Activated CD4-positive, alpha-beta T cell treated with anti-CD3 and anti-CD28 coated beads for 36 hours (primary cell): ENCODE measurements around the gene GABPB2. TPM values are rescaled to one million over a fixed set of nuclear protein-coding genes. Genes with fewer than 3 reads are reported as not detected.

Experiments
- ATAC-seq: fragments of 200-7000 bp; cut with Tn5 transposase; one replicate; pipeline ENCODE4 v1.10.0; 2021; ENCODE audit warnings: mild to moderate bottlenecking, moderate library complexity
- CTCF ChIA-PET: fragments of 350-600 bp; sonication (Branson Sonifier 250); formaldehyde crosslinking; loops from one replicate; lab custom pipeline; 2021; ENCODE audit warnings: antibody characterized with exemption; lab: Charles Lee
- POLR2A ChIA-PET: fragments of 350-600 bp; sonication (Branson Sonifier 250); formaldehyde crosslinking; loops from one replicate; lab custom pipeline; 2021; ENCODE audit warnings: antibody characterized with exemption, inconsistent platforms; lab: Charles Lee
- DNase-seq: peaks from one replicate; pipeline ENCODE4 v3.0.0-alpha.2; 2020
- H3K27ac Mint-ChIP-seq: one replicate; pipeline ENCODE4 v1.8.0; 2021; ENCODE audit warnings: mixed read lengths
- H3K27me3 Mint-ChIP-seq: one replicate; pipeline ENCODE4 v1.8.0; 2021; ENCODE audit warnings: mixed read lengths
- H3K36me3 Mint-ChIP-seq: one replicate; pipeline ENCODE4 v1.8.0; 2021; ENCODE audit warnings: low read depth, mixed read lengths
- H3K4me1 Mint-ChIP-seq: one replicate; pipeline ENCODE4 v1.8.0; 2021; ENCODE audit warnings: mixed read lengths
- H3K4me3 Mint-ChIP-seq: one replicate; pipeline ENCODE4 v1.8.0; 2021; ENCODE audit warnings: mild to moderate bottlenecking, moderate library complexity, mixed read lengths
- H3K9me3 Mint-ChIP-seq: one replicate; pipeline ENCODE4 v1.8.0; 2021; ENCODE audit warnings: low read depth, mixed read lengths
- intact Hi-C, 2 experiments: fragments of 100-400 bp; cut with DNase I in 1 of 2; cut with micrococcal nuclease in 1 of 2; formaldehyde crosslinking; loops; one replicate each; pipeline versions ENCODE4 v1.14.2 to v1.15.1; 2022 to 2024; cut with DNase I, micrococcal nuclease
- total RNA-seq, 2 experiments: library from RNA; stranded (reverse); gene quantifications; one replicate each; pipeline ENCODE4 v1.2.3, GENCODE V29; 2021

GABPB2 gene
- total RNA-seq, 2 experiments from 2014 or later, result 16.6 to 19.2 TPM

- CTCF ChIA-PET, result interaction anchor here (0.8 to 3.2 kb wide), 17 partner anchors 8 to 365 kb away, joined by 3 to 34 read pairs (median 4); partner anchors contain the start of genes ANXA9, BNIPL, CDC42SE1 and MINDY1
- intact Hi-C loops, result loop anchor here (1.0 to 2.0 kb wide), 3 partner anchors 9 to 39 kb away; partner anchors contain the start of genes CDC42SE1 (in 1 of the 2) and PRUNE1 (in 1 of the 2)
- H3K4me3 Mint-ChIP-seq, result peak overlapping the region; percentile 84
These were observed 22.5 kb upstream of the GABPB2 start for GRCh38 chr1:151047925-151048644.

GRCh38 chr1:151048645-151049032 is 21.9 kb upstream of the GABPB2 start:
- Mint-ChIP-seq H3K9me3 (no peaks in the 10 kb centered on the region), H3K27ac (peak overlapping the region; percentile 86), H3K36me3 (peaks cover 30% of the 10 kb centered on the region), H3K4me3 (peak overlapping the region; percentile 84), H3K27me3 (no peaks in the 10 kb centered on the region), H3K4me1 (peaks cover 53% of the 10 kb centered on the region)
- ChIA-PET CTCF (interaction anchor here (1.0 to 3.2 kb wide), 7 partner anchors 11 to 365 kb away, joined by 3 to 34 read pairs (median 7); partner anchors contain the start of genes ANXA9, CDC42SE1, MINDY1 and MLLT11), POLR2A (interaction anchor here (0.7 to 1.9 kb wide), 3 partner anchors 9 to 77 kb away, joined by 3 to 6 read pairs (median 5); partner anchors contain the start of genes CDC42SE1 and MLLT11)
- intact Hi-C loops, result loop anchor here (1.0 to 2.0 kb wide), 3 partner anchors 9 to 40 kb away; partner anchors contain the start of genes CDC42SE1 (in 1 of the 2) and PRUNE1 (in 1 of the 2)
- ATAC-seq (peak; percentile 6), DNase-seq (no peak)

More at GRCh38 chr1:151047925-151048644, 22.5 kb upstream of the GABPB2 start:
- H3K27me3 Mint-ChIP-seq, result no peaks in the 10 kb centered on the region
- DNase-seq (peak; percentile 75), ATAC-seq (peak; percentile 80)
- H3K27ac Mint-ChIP-seq, result peak overlapping the region; percentile 86
- H3K36me3 Mint-ChIP-seq, result peaks cover 26% of the 10 kb centered on the region
- POLR2A ChIA-PET, result interaction anchor here (0.9 to 1.9 kb wide), 4 partner anchors 10 to 233 kb away, joined by 3 to 6 read pairs (median 4); partner anchors contain the start of genes CDC42SE1, MLLT11 and TNFAIP8L2
- no peaks in the 10 kb centered on the region for H3K9me3 Mint-ChIP-seq
- H3K4me1 Mint-ChIP-seq, result peaks cover 55% of the 10 kb centered on the region

- no peak for DNase-seq
- peaks cover 38% of the 10 kb centered on the region for H3K36me3 Mint-ChIP-seq
- H3K4me1 Mint-ChIP-seq, result peaks cover 57% of the 10 kb centered on the region
- no peak for ATAC-seq
- no peak overlapping the region for H3K4me3 Mint-ChIP-seq
- peak overlapping the region; percentile 42 for H3K27ac Mint-ChIP-seq
- POLR2A ChIA-PET, result interaction anchor here (0.6 to 0.7 kb wide), 3 partner anchors 40 to 159 kb away, joined by 3 to 5 read pairs (median 3); no protein-coding TSS in a partner anchor
- intact Hi-C loops, result loop anchor here in 1 of 2 experiments (2.0 kb wide), 1 partner anchor 41 kb away; the partner anchor contains the start of gene PRUNE1
- no peaks in the 10 kb centered on the region for H3K9me3 Mint-ChIP-seq
- no peaks in the 10 kb centered on the region for H3K27me3 Mint-ChIP-seq
- CTCF ChIA-PET, result interaction anchor here (0.7 to 3.2 kb wide), 5 partner anchors 9 to 53 kb away, joined by 3 to 34 read pairs (median 4); partner anchors contain the start of genes CDC42SE1 and MLLT11
These were observed 21.1 kb upstream of the GABPB2 start for GRCh38 chr1:151049458-151049857.

- POLR2A ChIA-PET, result interaction anchor here (0.7 kb wide), 1 partner anchor 41 kb away, joined by 5 read pairs; no protein-coding TSS in a partner anchor
- intact Hi-C loops, result no loop called here
These were observed 20.4 kb upstream of the GABPB2 start for GRCh38 chr1:151050051-151050688.

GRCh38 chr1:151051356-151052009 is 19.1 kb upstream of the GABPB2 start:
- ChIA-PET CTCF (interaction anchor here (0.6 to 1.4 kb wide), 2 partner anchors 55 to 115 kb away, joined by 3 to 4 read pairs; no protein-coding TSS in a partner anchor), POLR2A (interaction anchor here (0.6 kb wide), 1 partner anchor 775 kb away, joined by 3 read pairs; no protein-coding TSS in a partner anchor)
- DNase-seq (no peak), ATAC-seq (no peak)
- peak overlapping the region; percentile 29 for H3K27ac Mint-ChIP-seq
- H3K4me3 Mint-ChIP-seq, result no peak overlapping the region
- H3K36me3 Mint-ChIP-seq, result peaks cover 59% of the 10 kb centered on the region
- H3K27me3 Mint-ChIP-seq, result no peaks in the 10 kb centered on the region
- H3K4me1 Mint-ChIP-seq, result peaks cover 70% of the 10 kb centered on the region
- H3K9me3 Mint-ChIP-seq, result no peaks in the 10 kb centered on the region
- intact Hi-C loops, result no loop called here

More at GRCh38 chr1:151050051-151050688, 20.4 kb upstream of the GABPB2 start:
- Mint-ChIP-seq H3K27me3 (no peaks in the 10 kb centered on the region), H3K4me1 (peaks cover 62% of the 10 kb centered on the region), H3K27ac (peak overlapping the region; percentile 42), H3K4me3 (no peak overlapping the region), H3K9me3 (no peaks in the 10 kb centered on the region), H3K36me3 (peaks cover 46% of the 10 kb centered on the region)
- ATAC-seq (no peak), DNase-seq (no peak)
- CTCF ChIA-PET, result interaction anchor here (0.9 kb wide), 2 partner anchors 44 to 54 kb away, joined by 3 to 4 read pairs; no protein-coding TSS in a partner anchor

- peaks cover 78% of the 10 kb centered on the region for H3K36me3 Mint-ChIP-seq
- ChIA-PET CTCF (interaction anchor here (1.2 to 1.8 kb wide), 3 partner anchors 8 to 45 kb away, joined by 3 to 6 read pairs (median 4); partner anchors contain the start of gene C1orf56), POLR2A (no interaction called here)
- intact Hi-C loops, result loop anchor here in 1 of 2 experiments (5.0 kb wide), 1 partner anchor 493 kb away; no protein-coding TSS in a partner anchor
- peak overlapping the region; percentile 98 for H3K27ac Mint-ChIP-seq
- ATAC-seq (no peak), DNase-seq (no peak)
- peaks cover 58% of the 10 kb centered on the region for H3K4me1 Mint-ChIP-seq
- no peaks in the 10 kb centered on the region for H3K27me3 Mint-ChIP-seq
- no peak overlapping the region for H3K4me3 Mint-ChIP-seq
- no peaks in the 10 kb centered on the region for H3K9me3 Mint-ChIP-seq
These were observed 15.5 kb upstream of the GABPB2 start for GRCh38 chr1:151054971-151055547.

- Mint-ChIP-seq H3K36me3 (peaks cover 75% of the 10 kb centered on the region), H3K9me3 (no peaks in the 10 kb centered on the region), H3K4me3 (peak overlapping the region; percentile 93), H3K27me3 (no peaks in the 10 kb centered on the region), H3K4me1 (peaks cover 60% of the 10 kb centered on the region), H3K27ac (peak overlapping the region; percentile 98)
- CTCF ChIA-PET, result interaction anchor here (0.6 to 1.8 kb wide), 4 partner anchors 8 to 446 kb away, joined by 3 to 6 read pairs (median 4); partner anchors contain the start of gene C1orf56
- no peak for DNase-seq
- intact Hi-C loops, result loop anchor here in 1 of 2 experiments (5.0 kb wide), 1 partner anchor 493 kb away; no protein-coding TSS in a partner anchor
- no peak for ATAC-seq
- POLR2A ChIA-PET, result no interaction called here
These were observed 15.0 kb upstream of the GABPB2 start for GRCh38 chr1:151055581-151055980.

- Mint-ChIP-seq H3K36me3 (peaks cover 75% of the 10 kb centered on the region), H3K9me3 (no peaks in the 10 kb centered on the region), H3K27me3 (no peaks in the 10 kb centered on the region), H3K4me3 (peak overlapping the region; percentile 93), H3K4me1 (peaks cover 66% of the 10 kb centered on the region), H3K27ac (peak overlapping the region; percentile 98)
- ATAC-seq (peak; percentile 9), DNase-seq (peak; percentile 19)
- ChIA-PET POLR2A (no interaction called here), CTCF (interaction anchor here (0.6 to 1.8 kb wide), 3 partner anchors 9 to 446 kb away, joined by 3 to 6 read pairs (median 3); partner anchors contain the start of gene C1orf56)
- intact Hi-C loops, result loop anchor here (2.0 to 5.0 kb wide), 2 partner anchors 31 to 494 kb away; no protein-coding TSS in a partner anchor
These were observed 14.4 kb upstream of the GABPB2 start for GRCh38 chr1:151056149-151056548.

GRCh38 chr1:151058692-151059091 is 11.9 kb upstream of the GABPB2 start:
- peak; percentile 39 for DNase-seq
- no peak for ATAC-seq
- Mint-ChIP-seq H3K27me3 (no peaks in the 10 kb centered on the region), H3K4me1 (peaks cover 56% of the 10 kb centered on the region), H3K36me3 (peaks cover 56% of the 10 kb centered on the region), H3K27ac (peak overlapping the region; percentile 98), H3K9me3 (no peaks in the 10 kb centered on the region), H3K4me3 (peak overlapping the region; percentile 93)
- CTCF ChIA-PET, result interaction anchor here (0.6 to 4.8 kb wide), 18 partner anchors 9 to 225 kb away, joined by 3 to 34 read pairs (median 3); partner anchors contain the start of genes C1orf56 and GABPB2
- POLR2A ChIA-PET, result interaction anchor here (1.3 to 1.8 kb wide), 2 partner anchors 11 kb away, joined by 4 to 5 read pairs; partner anchors contain the start of gene C1orf56
- intact Hi-C loops, result loop anchor here (1.0 to 5.0 kb wide), 11 partner anchors 10 to 496 kb away; partner anchors contain the start of genes GABPB2 (in 2 of the 2), PRUNE1 (in 2 of the 2), TNFAIP8L2 (in 2 of the 2) and ARNT (in 1 of the 2)
